LHCN-M2 (cell line): ENCODE measurements around the gene SCN3B. TPM values are rescaled to one million over a fixed set of nuclear protein-coding genes. Genes with fewer than 3 reads are reported as not detected.

ENCODE experiments used
- DNase-seq: peaks from one replicate; pipeline ENCODE4 v3.0.0-alpha.2; 2012; ENCODE audit warnings: low read depth
- total RNA-seq: library from RNA; depleted of rRNA; stranded (reverse); fragments of >200 nt; gene quantifications from 2 replicates; pipeline ENCODE4 v1.2.3, GENCODE V29; 2014

Gene SCN3B
- total RNA-seq, 1 experiment from 2014 or later, result not detected

- DNase-seq, result no peak
These were observed 56.6 kb downstream of the SCN3B start for GRCh38 chr11:123597859-123598258.

- DNase-seq, result no peak
These were observed 59.5 kb downstream of the SCN3B start for GRCh38 chr11:123594921-123595320.

GRCh38 chr11:123594188-123594901 lies 60.1 kb downstream of the SCN3B start:
- peak; percentile 30 for DNase-seq

- no peak for DNase-seq
These were observed 60.9 kb downstream of the SCN3B start for GRCh38 chr11:123593570-123593969.

- DNase-seq, result peak; percentile 85
These were observed 64.0 kb downstream of the SCN3B start for GRCh38 chr11:123590296-123590912.

- no peak for DNase-seq
These were observed 65.6 kb downstream of the SCN3B start for GRCh38 chr11:123588864-123589262.

- DNase-seq, result no peak
These were observed 66.1 kb downstream of the SCN3B start for GRCh38 chr11:123588117-123588863.

- DNase-seq, result no peak
These were observed 66.9 kb downstream of the SCN3B start for GRCh38 chr11:123587559-123587958.

- peak; percentile 36 for DNase-seq
These were observed 67.4 kb downstream of the SCN3B start for GRCh38 chr11:123587044-123587443.

GRCh38 chr11:123586568-123586967 lies 67.9 kb downstream of the SCN3B start:
- DNase-seq, result no peak

- no peak for DNase-seq
These were observed 68.7 kb downstream of the SCN3B start for GRCh38 chr11:123585706-123586105.

- no peak for DNase-seq
These were observed 69.2 kb downstream of the SCN3B start for GRCh38 chr11:123585206-123585605.

- DNase-seq, result no peak
These were observed 69.7 kb downstream of the SCN3B start for GRCh38 chr11:123584737-123585136.

GRCh38 chr11:123584186-123584585 lies 70.2 kb downstream of the SCN3B start:
- no peak for DNase-seq

GRCh38 chr11:123582992-123583504 lies 71.4 kb downstream of the SCN3B start:
- DNase-seq, result no peak

- DNase-seq, result no peak
These were observed 72.6 kb downstream of the SCN3B start for GRCh38 chr11:123581651-123582399.

- DNase-seq, result no peak
These were observed 73.7 kb downstream of the SCN3B start for GRCh38 chr11:123580557-123581275.

- no peak for DNase-seq
These were observed 74.3 kb downstream of the SCN3B start for GRCh38 chr11:123580137-123580536.

GRCh38 chr11:123579482-123579812 lies 75.0 kb downstream of the SCN3B start:
- DNase-seq, result no peak
